B cell (primary cell): ENCODE measurements around the gene PGM1.

Experiments used
- CTCF ChIP-seq: fragments of 200-600 bp; IDR thresholded peaks from one replicate; pipeline ENCODE4 v1.8.0; 2022; ENCODE audit warnings: antibody characterized with exemption, mild to moderate bottlenecking
- EZH2 ChIP-seq: IDR thresholded peaks from 2 replicates; pipeline ENCODE4 v1.6.1; 2012; ENCODE audit warnings: borderline replicate concordance, low read depth, mild to moderate bottlenecking, moderate library complexity, low read length; ENCODE audit not compliant: insufficient read depth, poor library complexity, severe bottlenecking

GRCh38 chr1:63633281-63633680, 40.1 kb downstream of the PGM1 start:
- TF ChIP-seq EZH2: no peak
- TF ChIP-seq CTCF: no peak
